SK-N-DZ (cell line): Measurements from ENCODE around the gene TIMP2.
"Not testable (repeated sequence)": the region's sequence is repeated elsewhere in the genome, so short reads cannot be mapped to it uniquely, and the experiment has no call there.

Experiments
- DNase-seq: peaks from one replicate; pipeline ENCODE4 v3.0.0-alpha.2; 2015; ENCODE audit warnings: low spot score

TIMP2 gene

DNA sequence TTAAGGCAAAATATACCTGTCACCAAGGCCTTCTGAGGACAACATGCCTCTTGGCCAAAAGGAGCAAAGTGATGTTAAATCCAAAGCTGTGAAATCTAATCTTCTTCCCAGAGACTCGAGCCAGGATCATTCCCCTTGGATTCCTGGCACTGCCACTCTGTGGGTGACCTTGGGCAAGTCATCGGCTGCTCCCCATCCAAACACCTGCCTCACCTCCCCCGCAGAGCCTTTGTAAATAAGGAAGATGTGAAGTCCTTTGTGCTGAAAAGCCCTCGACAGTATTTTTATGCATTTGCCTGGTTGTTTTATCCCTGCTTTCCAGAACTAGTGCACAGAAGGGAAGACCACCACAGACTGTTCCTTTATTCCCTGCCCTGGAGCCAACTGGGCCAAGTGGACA lies 16.8 kb downstream of the TIMP2 start:
- DNase-seq: no peak

GRCh38 chr17:78905541-78905940 lies 19.6 kb downstream of the TIMP2 start:
- DNase-seq: no peak

DNA sequence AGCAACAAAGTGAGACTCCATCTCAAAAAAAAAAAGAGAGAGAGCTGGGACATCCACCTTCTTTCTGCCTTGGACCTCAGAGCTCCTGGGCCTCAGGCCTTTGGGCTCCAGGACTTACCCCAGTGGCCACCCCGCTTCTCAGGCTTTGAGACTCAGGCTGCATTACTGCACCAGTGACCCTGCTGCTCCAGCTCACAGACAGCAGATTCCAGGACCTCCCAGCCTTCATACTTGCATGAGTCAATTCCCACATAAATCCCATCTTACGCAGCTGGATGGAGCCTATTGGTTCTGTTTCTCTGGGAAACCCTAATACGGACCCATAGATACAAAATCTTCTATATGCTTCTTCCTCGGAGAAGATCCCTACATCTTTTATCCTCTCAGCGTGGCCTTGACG lies 20.1 kb downstream of the TIMP2 start:
- DNase-seq: no peak

DNA sequence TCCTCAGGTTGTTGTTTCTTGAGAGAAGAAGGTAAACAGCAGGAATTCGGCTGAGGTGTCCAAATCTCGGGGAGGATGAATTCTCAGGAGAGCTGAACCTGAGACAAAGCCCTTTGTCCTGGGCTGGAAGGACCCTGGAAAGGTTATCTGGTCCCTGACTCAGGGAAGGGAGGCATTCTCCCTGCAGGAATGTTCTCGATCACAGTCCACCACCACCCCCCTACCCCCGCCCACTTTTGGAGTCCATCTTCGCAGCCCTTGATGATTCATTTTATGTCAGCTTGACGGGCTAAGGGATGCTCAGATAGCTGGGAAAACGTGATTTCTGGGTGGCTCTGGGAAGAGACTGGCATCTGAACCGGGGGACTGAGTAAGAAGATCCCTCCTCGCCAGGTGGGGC lies 20.8 kb downstream of the TIMP2 start:
- DNase-seq: no peak

GRCh38 chr17:78903101-78903779 lies 21.9 kb downstream of the TIMP2 start, which contains the start of gene CEP295NL:
CEP295NL (minus strand) TSS chr17:78903201; CDS start chr17:78901828, 1,373 bp downstream.
- no peak for DNase-seq

- DNase-seq: not testable (repeated sequence)
These were observed 23.0 kb downstream of the TIMP2 start for GRCh38 chr17:78902231-78902630.

DNA sequence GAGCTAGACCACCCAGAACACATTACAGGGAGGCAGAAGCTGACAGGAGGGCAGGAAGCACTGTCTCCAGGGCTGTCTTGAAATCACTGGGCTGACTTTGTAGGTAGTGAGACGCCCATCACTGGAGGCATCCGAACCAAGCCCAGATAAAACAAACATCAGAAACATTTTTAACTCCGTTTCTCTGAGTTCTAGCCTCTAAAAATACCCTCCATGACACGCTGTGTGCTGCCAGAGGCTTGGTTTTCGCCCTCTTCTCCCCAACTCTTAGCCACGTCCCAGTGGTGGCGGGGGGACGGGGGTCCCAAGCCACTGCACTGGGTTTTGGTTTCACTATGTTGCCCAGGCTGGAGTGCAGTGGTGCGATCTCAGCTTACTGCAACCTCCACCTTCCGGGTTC lies 23.4 kb downstream of the TIMP2 start:
- DNase-seq: no peak

DNA sequence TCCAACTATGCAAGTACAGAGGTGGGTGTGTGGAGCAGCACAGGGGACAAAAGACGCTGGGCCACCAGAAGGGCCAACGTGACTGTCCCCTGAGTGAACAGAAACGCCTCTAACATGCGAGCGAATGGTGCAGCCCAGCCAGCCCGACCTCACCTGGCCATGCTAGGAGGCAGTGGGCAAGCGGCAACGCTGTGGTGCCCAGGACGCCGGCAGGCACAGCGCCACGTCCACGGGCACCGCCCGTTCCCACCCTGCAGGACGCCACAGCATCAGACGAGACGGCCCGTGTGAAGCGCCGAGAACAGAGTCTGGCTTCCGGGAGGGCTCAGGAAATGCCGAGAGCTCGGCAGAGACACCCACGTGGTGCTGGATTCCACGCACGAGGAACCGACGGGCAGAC lies 24.4 kb downstream of the TIMP2 start:
- DNase-seq: no peak

- DNase-seq: no peak
These were observed 25.6 kb downstream of the TIMP2 start for GRCh38 chr17:78899361-78900260.

DNA sequence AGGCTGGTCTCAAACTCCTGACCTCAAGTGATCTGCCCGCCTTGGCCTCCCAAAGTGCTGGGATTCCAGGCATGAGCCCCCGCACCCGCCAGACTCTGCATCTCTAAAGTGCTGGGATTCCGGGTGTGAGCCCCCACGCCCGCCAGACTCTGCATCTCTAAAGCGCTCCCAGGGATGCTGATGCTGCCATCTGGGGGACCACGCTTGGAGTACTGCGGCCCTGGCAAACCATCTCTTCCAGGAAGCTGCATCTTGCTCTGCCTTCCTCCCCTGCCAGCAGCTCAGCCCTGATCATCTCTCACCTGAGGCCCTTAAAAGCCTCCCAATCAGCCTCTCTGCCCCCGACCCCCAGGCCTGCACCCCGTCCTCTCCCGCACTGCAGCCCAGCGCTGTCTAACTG lies 26.2 kb downstream of the TIMP2 start:
- DNase-seq: no peak

DNA sequence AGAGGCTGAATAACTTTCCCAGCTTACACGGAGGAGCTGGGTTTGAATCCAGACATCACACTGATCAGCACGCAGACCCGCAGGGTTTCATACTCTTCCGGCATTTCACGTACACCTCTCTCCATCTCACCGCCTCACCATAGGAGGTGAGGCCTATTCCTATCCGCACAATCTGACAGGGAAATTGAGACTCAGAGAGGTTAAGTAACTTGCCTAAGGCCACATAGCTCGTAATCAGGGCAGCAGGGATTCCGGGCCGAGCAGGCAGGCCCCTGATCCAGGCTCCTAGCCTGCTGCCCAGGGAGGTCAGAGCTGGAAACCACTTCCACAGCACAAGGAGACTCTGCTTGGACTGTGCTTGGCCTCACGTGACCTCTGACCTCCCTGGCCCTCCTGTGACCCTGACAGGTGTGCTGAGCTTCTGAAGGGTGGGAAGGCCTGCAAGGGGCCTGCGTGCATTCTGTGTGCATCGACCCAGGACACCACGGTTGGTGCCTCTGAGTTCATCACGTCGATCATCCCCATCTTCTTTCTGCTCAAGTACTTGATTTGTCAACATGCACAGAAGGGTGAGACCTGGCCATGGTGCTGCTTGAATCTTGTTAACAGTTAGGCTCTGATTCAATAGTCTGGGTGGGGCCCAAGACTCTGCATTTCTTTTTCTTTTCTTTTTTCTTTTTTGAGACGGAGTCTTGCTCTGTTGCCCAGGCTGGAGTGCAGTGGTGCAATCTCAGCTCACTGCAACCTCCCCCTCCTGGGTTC lies 26.9 kb downstream of the TIMP2 start:
- DNase-seq: no peak

DNA sequence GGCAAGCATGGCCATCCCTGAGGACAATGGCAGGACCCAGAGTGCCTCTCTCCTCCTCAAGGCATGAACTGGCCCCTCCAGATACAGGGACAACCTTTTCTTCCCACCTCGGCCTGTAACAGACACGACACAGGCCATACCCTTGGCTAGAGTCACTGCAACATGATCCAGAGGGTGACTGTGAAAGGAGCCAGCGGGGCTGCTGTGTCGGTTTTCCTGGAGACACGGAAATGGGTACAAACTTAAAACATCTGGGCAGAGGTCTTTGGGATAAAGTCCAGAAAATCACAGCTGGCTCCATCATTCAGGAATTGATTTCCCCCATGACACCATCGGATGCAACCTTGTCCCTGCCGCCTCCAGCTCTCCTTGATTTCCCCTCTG lies 27.5 kb downstream of the TIMP2 start:
- DNase-seq: no peak

- DNase-seq: no peak
These were observed 28.1 kb downstream of the TIMP2 start for GRCh38 chr17:78896834-78897663.

DNA sequence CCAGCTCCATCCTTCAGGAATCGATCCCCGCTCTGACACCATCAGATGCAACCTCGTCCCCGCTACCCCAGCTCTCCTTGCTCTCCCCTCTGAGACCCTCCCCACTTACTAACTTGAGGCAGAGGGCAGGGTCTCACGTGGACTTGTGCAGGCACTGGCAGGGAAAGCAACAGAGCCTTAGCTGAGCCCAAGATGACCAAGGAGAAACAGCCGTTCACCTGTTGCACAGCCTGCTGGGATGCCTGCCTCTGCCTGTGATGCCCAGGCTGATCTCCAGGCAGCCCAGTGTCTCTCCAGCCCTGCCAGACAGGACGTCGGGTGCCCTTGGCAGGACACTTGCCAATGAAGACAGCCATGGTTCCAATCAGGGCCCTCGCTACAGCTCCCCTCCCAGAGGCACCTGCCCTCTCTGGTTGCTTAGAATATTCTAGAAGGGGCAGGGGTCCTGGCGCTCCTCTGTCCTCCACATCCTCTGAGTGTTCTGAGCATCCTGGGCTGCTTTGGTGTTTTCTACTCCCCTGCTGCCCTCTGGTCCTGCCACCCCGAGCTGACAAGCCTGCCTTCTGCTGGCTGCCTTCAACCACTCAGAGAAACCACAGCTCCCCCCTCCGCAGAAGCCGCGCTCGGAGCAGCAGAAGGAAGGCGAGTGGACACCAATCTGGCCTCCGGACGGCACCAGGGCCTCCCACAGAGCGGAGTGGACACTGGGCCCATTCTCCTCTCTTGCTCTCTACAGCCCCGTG lies 28.9 kb downstream of the TIMP2 start:
- DNase-seq: no peak

DNA sequence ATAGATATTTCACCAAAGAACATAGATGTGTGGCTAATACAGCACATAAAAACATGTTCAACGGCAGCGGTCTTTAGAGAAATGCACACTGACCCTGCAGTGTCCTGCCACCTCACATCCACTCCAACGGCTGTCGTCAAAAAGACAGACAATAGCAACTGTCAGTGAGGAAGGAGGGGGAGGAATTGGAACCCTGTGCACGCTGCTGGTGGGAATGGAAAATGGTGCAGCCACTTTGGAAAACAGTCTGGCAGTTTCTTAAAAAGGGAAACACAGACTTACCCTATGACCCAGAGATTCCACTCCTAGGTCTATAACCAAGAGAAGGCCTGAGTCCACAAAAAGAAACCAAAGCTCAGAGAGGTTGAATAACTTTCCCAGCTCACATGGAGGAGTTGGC lies 29.9 kb downstream of the TIMP2 start:
- DNase-seq: no peak

- DNase-seq: no peak
These were observed 31.5 kb downstream of the TIMP2 start for GRCh38 chr17:78893684-78894083.

DNA sequence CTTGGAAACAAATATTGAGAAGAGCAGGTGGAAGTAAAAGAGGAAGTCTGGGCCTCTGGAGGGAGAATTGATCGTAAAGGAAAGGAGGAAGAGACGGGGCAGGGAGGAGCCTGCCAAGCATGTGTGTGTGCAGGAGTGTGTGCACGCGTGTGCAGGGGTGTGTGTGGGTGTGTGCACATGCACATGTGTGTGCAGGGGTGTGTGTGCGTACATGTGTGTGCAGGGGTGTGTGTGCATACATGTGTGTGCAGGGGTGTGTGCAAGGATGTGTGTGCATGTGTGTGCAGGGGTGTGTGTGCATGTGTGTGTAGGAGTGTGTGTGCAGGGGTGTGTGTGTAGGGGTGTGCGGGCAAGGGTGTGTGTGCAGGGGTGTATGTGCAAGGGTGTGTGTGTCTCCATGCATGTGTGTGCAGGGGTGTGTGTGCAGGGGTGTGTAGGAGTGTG lies 32.2 kb downstream of the TIMP2 start:
- no peak for DNase-seq

GRCh38 chr17:78892520-78892919 lies 32.7 kb downstream of the TIMP2 start:
- no peak for DNase-seq

DNA sequence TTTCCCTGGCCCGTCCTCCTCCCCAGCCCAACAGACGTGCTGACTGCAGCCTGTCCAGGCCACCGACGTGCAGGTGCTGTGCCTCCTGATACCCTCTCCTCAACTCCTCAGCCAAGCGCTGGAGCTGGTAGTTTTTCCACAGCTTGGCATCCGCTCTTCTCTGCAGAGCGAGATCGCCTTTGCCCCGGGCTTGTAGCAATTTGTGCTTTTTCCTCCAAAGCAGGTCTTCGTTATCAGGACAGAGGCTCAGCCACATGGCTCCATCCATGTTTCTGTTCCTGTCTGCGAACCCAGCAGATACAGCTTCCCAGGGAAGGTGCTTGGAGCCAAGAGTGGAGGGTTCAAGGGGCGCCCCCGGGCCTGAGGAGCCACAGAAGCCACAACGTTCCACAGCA lies 33.1 kb downstream of the TIMP2 start:
- DNase-seq: no peak

DNA sequence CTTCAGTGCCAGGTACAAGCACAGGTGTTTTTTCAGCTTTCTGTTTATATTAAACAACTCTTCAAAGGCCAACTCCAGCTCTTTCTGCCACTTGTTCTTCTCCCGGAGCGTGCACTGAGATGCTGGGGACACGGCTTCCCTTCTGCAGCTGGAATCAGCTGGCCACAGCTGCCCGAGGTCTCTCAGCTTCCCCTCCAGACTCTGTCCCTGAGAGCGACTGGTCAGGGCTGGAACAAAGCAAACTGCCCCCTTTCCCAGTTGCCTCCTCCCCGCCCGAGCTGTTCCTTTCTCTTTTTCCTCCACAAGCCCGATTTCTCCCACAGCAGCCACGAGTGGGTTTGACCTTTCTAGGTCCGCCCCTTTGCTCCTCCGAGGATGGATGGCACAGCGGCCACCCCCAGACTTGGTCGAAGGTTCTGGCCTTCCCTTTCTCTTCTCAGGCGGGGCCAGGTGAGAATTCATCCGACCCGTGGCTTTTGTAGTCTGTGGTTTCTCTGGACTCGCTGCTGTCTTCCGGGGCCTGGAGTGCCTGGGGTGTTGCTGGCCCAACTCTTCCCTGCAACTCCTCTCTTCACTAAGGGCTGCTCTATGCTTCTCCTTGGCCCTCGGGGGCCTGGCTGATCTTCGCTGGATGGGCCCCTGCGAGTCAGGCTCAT lies 33.7 kb downstream of the TIMP2 start:
- DNase-seq: no peak
